ENCODE results near the gene TAF6. TPM values are rescaled to one million over a fixed set of nuclear protein-coding genes. Genes with fewer than 3 reads are reported as not detected.
A peak's percentile ranks its signal among the peaks of the same experiment; 100 is the strongest.

TAF6 gene
- total and polyA plus RNA-seq, 9 of the 15 experiments (the other 6 are each of a cell fraction or from before 2014, with no cell fraction given): 0.78 to 78.7 (median 21.3) TPM

- TF ChIP-seq E2F4 (CRISPR knock-in tag; IDR thresholded peaks at IDR 0.05; ENCODE audit: low read depth) (no peak), SIN3A (IDR thresholded peaks at IDR 0.05; ENCODE audit: borderline replicate concordance in 2 of 2, control insufficient read depth in 1 of 2, low read depth in 2 of 2, low read length in 2 of 2) (peak; percentile 85 to 95), ZFP30 (CRISPR knock-in tag; IDR thresholded peaks at IDR 0.05; ENCODE audit: borderline replicate concordance) (no peak), CREM (IDR thresholded peaks at IDR 0.05; ENCODE audit: low read depth) (peak; percentile 66), ZBTB7A (IDR thresholded peaks at IDR 0.05; ENCODE audit: borderline replicate concordance, control insufficient read depth, low read depth, low read length) (peak; percentile 95), FIP1L1 (IDR thresholded peaks at IDR 0.05; ENCODE audit: low read depth, low read length, poor library complexity, severe bottlenecking) (peak; percentile 95), ZNF41 (CRISPR knock-in tag; conservative IDR thresholded peaks at IDR 0.05) (0 out of 2 replicates have a peak, but pooled peaks have one; percentile 28), RBM22 (IDR thresholded peaks at IDR 0.05; ENCODE audit: low read depth, low read length, poor library complexity, severe bottlenecking) (peak; percentile 84), ZNF407 (IDR thresholded peaks at IDR 0.05; ENCODE audit: low read depth) (no peak), CAMTA2 (CRISPR knock-in tag; conservative IDR thresholded peaks at IDR 0.05) (0 out of 2 replicates have a peak, but pooled peaks have one; percentile 32), ZNF165 (CRISPR knock-in tag; IDR thresholded peaks at IDR 0.05; ENCODE audit: borderline replicate concordance) (0 out of 2 replicates have a peak, but pooled peaks have one; percentile 29), ZBTB8A (IDR thresholded peaks at IDR 0.05; ENCODE audit: partially characterized antibody) (no peak), SRSF3 (IDR thresholded peaks at IDR 0.05; ENCODE audit: insufficient read depth, low read length) (no peak), RFX7 (CRISPR knock-in tag; IDR thresholded peaks at IDR 0.05) (no peak), SP1 (CRISPR knock-in tag; IDR thresholded peaks at IDR 0.05) (peak; percentile 89), CTBP1 (IDR thresholded peaks at IDR 0.05; ENCODE audit: borderline replicate concordance) (no peak; the same call in 1 of the 2 replicates), PKNOX1 (IDR thresholded peaks at IDR 0.05) (no peak)
Observed at GRCh38 chr7:100158229-100159098, 39.3 kb upstream of the TAF6 start, which contains the start of gene TRAPPC14 (continued).

All from K562 (cell line).